Left lung (tissue), 10 donors: Measurements from ENCODE around the gene RNF31. TPM values are rescaled to one million over a fixed set of nuclear protein-coding genes. Genes with fewer than 3 reads are reported as not detected.

Source experiments
- ATAC-seq: fragments of 200-7000 bp; cut with Tn5 transposase; one replicate; pipeline ENCODE4 v1.9.1; 2020; ENCODE audit warnings: moderate library complexity
- DNase-seq, 4 donors: peaks; one replicate each; pipeline ENCODE4 v3.0.0-alpha.2; 2013 to 2020
- H3K27ac ChIP-seq, 2 donors: fragments of 200-600 bp; sonication (generic) in 1 of 2; one replicate each; pipeline versions ENCODE4 v1.5.0 to v1.8.0; 2020 to 2021
- H3K27me3 ChIP-seq, 2 donors: fragments of 200-600 bp; sonication (generic) in 1 of 2; one replicate each; pipeline versions ENCODE4 v1.5.0 to v1.8.0; 2020 to 2021
- H3K36me3 ChIP-seq, 2 donors: fragments of 200-600 bp; sonication (generic) in 1 of 2; one replicate each; pipeline versions ENCODE4 v1.5.0 to v1.8.0; 2020 to 2021
- H3K4me1 ChIP-seq, 2 donors: fragments of 200-600 bp; one replicate each; pipeline ENCODE4 v1.8.0; 2021
- H3K4me3 ChIP-seq, 2 donors: fragments of 200-600 bp; sonication (generic) in 1 of 2; one replicate each; pipeline versions ENCODE4 v1.5.0 to v1.8.0; 2020 to 2021; ENCODE audit warnings: mild to moderate bottlenecking in 1 of 2
- H3K9me3 ChIP-seq, 2 donors: fragments of 200-600 bp; sonication (generic) in 1 of 2; one replicate each; pipeline versions ENCODE4 v1.5.0 to v1.8.0; 2020 to 2021
- CTCF ChIP-seq, 2 donors: fragments of 200-600 bp; sonication (generic) in 1 of 2; IDR thresholded peaks; one replicate each; pipeline versions ENCODE4 v1.5.0 to v1.8.0; 2021; ENCODE audit warnings: antibody characterized with exemption in 2 of 2
- intact Hi-C, 2 donors: fragments of 100-400 bp; cut with DNase I; formaldehyde crosslinking; loops; one replicate each; pipeline versions ENCODE4 v1.11.2 to v1.14.2; 2022
- polyA plus RNA-seq, 6 donors: library from polyadenylated mRNA; unstranded; fragments of 120-200 nt; gene quantifications; one replicate each; pipeline ENCODE4 v1.2.1, GENCODE V29; 2013; ENCODE audit not compliant: insufficient read length in 6 of 6
- total RNA-seq, 2 donors: library from RNA; stranded (reverse); fragmentation: NEBNext Ultra II Directional; extraction: Animal tissue kit (Norgen Biotek cat#: 25700); gene quantifications; one replicate each; pipeline ENCODE4 v1.2.1, GENCODE V29; 2021
- donor health status: DM: no; HTN: yes; CAD: no.
- donor health status: DM: no; HTN: no; CAD: no.

Gene RNF31
- total and polyA plus RNA-seq, 8 donors: 42.4 to 69.9 (median 54.6) TPM

- H3K27me3 ChIP-seq: no peaks in the 10 kb centered on the region
Measured at GRCh38 chr14:24186831-24187538, 39.7 kb downstream of the RNF31 start.

GRCh38 chr14:24187539-24187915 lies 40.2 kb downstream of the RNF31 start:
- no peaks in the 10 kb centered on the region for H3K27me3 ChIP-seq
- H3K27ac ChIP-seq: peak overlapping the region in 1 of 2 donors; percentile 73
- peaks cover 0 to 78% of the 10 kb centered on the region in 2 donors for H3K36me3 ChIP-seq
- TF ChIP-seq CTCF (IDR thresholded peaks at IDR 0.05): no peak
- H3K4me3 ChIP-seq: peak overlapping the region in 1 of 2 donors; percentile 74
- ATAC-seq (no peak), DNase-seq (no peak)
- H3K9me3 ChIP-seq: no peaks in the 10 kb centered on the region
- intact Hi-C loops: no loop called here
- peaks cover 6 to 29% of the 10 kb centered on the region in 2 donors for H3K4me1 ChIP-seq

More at GRCh38 chr14:24186831-24187538, 39.7 kb downstream of the RNF31 start:
- Histone ChIP-seq H3K27ac (no peak overlapping the region), H3K4me1 (peaks cover 6 to 29% of the 10 kb centered on the region in 2 donors), H3K36me3 (peaks cover 0 to 78% of the 10 kb centered on the region in 2 donors), H3K9me3 (no peaks in the 10 kb centered on the region), H3K4me3 (peak overlapping the region in 1 of 2 donors; percentile 74)
- ATAC-seq (no peak), DNase-seq (no peak)
- no peak for TF ChIP-seq CTCF (IDR thresholded peaks at IDR 0.05)
- intact Hi-C loops: no loop called here

- no peak for TF ChIP-seq CTCF (IDR thresholded peaks at IDR 0.05)
- peak within 1 kb of the TSS; percentile 36 to 73 for H3K27ac ChIP-seq
- intact Hi-C loops: no loop called here
- H3K4me1 ChIP-seq: peaks cover 6 to 29% of the 10 kb centered on the region in 2 donors
- H3K36me3 ChIP-seq: peaks cover 0 to 76% of the 10 kb centered on the region in 2 donors
- no peaks in the 10 kb centered on the region for H3K9me3 ChIP-seq
- DNase-seq (peak; percentile 94 to 98 (median 96)), ATAC-seq (peak; percentile 97)
- peak within 1 kb of the TSS; percentile 74 to 86 for H3K4me3 ChIP-seq
- no peaks in the 10 kb centered on the region for H3K27me3 ChIP-seq
Measured at GRCh38 chr14:24188251-24189058, 41.2 kb downstream of the RNF31 start, which contains the start of gene IPO4. TSS of gene IPO4 (minus strand) at chr14:24188816. CDS start at chr14:24188787, 29 bp downstream.

GRCh38 chr14:24189059-24189375 lies 41.7 kb downstream of the RNF31 start:
- peaks cover 7 to 33% of the 10 kb centered on the region in 2 donors for H3K4me1 ChIP-seq
- H3K27me3 ChIP-seq: no peaks in the 10 kb centered on the region
- intact Hi-C loops: no loop called here
- H3K36me3 ChIP-seq: peaks cover 0 to 70% of the 10 kb centered on the region in 2 donors
- no peak for TF ChIP-seq CTCF (IDR thresholded peaks at IDR 0.05)
- H3K4me3 ChIP-seq: peak overlapping the region; percentile 74 to 86
- DNase-seq: no peak
- no peak for ATAC-seq
- H3K27ac ChIP-seq: peak overlapping the region; percentile 36 to 73
- H3K9me3 ChIP-seq: no peaks in the 10 kb centered on the region

GRCh38 chr14:24189460-24189859 lies 42.2 kb downstream of the RNF31 start:
- Histone ChIP-seq H3K27ac (peak overlapping the region in 1 of 2 donors; percentile 73), H3K4me3 (no peak overlapping the region), H3K4me1 (peaks cover 12 to 37% of the 10 kb centered on the region in 2 donors), H3K9me3 (no peaks in the 10 kb centered on the region), H3K27me3 (no peaks in the 10 kb centered on the region), H3K36me3 (peaks cover 0 to 66% of the 10 kb centered on the region in 2 donors)
- no peak for TF ChIP-seq CTCF (IDR thresholded peaks at IDR 0.05)
- no peak for DNase-seq
- ATAC-seq: no peak
- intact Hi-C loops: no loop called here
